LNCAP (cell line): Measurements from ENCODE around the gene GTF3A.
A peak's percentile ranks its signal among the peaks of the same experiment; 100 is the strongest.

Experiments used
- TF ChIP-seq, protein P1 (sequence below): fragments of 450-650 bp; IDR thresholded peaks from 2 replicates; pipeline ENCODE4 v1.5.1; 2017; ENCODE audit warnings: mild to moderate bottlenecking

The GTF3A gene

DNA sequence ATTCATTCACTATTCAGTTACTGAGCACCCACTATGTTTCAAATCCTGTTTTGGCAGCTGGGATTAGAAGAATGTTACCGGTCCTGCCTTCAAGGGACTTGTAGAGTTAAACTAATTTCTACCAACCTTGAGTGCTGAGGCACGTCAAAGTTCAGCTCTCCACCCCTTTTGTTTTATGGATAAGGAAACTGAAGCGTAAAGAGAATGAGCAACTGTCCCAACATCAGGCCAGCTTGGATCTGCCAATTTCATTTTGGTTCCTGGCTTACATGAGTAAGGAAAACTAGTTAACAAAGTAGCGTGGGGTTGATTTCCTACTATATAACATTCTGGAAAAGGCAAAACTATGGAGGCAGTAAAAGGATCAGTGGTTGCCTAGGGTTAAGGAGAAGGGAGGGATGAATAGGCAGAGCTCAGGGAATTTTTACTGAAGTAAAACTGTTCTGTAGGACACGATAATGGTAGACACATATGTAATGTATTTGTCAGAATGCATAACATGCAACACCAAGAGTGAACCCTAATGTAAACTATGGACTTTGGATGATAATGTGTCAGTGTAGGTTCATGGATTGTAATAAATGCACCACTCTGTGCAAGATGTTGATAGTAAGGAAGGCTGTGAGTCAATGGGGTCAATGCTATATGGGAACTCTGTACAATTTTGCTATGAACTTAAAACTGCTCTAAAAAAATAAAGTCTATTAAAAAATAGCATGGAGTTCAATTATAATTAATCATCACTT, 45.8 kb downstream of the GTF3A start:
- TF ChIP-seq, protein P1, sequence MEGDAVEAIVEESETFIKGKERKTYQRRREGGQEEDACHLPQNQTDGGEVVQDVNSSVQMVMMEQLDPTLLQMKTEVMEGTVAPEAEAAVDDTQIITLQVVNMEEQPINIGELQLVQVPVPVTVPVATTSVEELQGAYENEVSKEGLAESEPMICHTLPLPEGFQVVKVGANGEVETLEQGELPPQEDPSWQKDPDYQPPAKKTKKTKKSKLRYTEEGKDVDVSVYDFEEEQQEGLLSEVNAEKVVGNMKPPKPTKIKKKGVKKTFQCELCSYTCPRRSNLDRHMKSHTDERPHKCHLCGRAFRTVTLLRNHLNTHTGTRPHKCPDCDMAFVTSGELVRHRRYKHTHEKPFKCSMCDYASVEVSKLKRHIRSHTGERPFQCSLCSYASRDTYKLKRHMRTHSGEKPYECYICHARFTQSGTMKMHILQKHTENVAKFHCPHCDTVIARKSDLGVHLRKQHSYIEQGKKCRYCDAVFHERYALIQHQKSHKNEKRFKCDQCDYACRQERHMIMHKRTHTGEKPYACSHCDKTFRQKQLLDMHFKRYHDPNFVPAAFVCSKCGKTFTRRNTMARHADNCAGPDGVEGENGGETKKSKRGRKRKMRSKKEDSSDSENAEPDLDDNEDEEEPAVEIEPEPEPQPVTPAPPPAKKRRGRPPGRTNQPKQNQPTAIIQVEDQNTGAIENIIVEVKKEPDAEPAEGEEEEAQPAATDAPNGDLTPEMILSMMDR, result no peak

- TF ChIP-seq, protein P1, result no peak
Measured at GRCh38 chr13:27472441-27472840, 48.0 kb downstream of the GTF3A start.

DNA sequence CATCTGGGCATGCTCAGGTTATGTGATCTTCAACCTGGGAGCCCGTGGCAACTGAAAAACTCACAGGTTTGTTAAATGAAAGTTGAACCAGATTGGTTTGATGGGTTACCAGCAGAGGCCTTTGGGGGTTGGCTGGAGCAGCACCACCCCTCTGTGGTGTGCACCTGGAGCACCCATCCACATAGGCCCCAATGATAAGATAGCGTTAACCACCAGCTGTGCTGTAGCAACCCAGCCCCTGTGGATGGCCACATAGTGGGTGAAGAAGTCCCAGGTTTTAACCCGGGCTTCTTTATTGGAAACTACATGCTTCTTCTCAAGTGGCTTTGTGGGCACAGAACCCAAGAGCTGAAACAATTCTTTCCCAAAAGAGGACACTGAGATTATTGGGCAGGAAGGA, 48.5 kb downstream of the GTF3A start:
- TF ChIP-seq, protein P1, result no peak

GRCh38 chr13:27474751-27475268, 50.4 kb downstream of the GTF3A start:
- TF ChIP-seq, protein P1, result no peak

GRCh38 chr13:27476943-27477703, 52.7 kb downstream of the GTF3A start:
- TF ChIP-seq, protein P1, result no peak

- TF ChIP-seq, protein P1, result peak; percentile 85
Measured at GRCh38 chr13:27481766-27482165, 57.3 kb downstream of the GTF3A start.

GRCh38 chr13:27482983-27483382, 58.6 kb downstream of the GTF3A start:
- TF ChIP-seq, protein P1, result no peak
